ENCODE measurements around the gene FZD8. TPM values are rescaled to one million over a fixed set of nuclear protein-coding genes. Genes with fewer than 3 reads are reported as not detected.

The FZD8 gene
- total RNA-seq, 4 donors from 2014 or later: 12.4 to 21.5 (median 19.9) TPM

DNA sequence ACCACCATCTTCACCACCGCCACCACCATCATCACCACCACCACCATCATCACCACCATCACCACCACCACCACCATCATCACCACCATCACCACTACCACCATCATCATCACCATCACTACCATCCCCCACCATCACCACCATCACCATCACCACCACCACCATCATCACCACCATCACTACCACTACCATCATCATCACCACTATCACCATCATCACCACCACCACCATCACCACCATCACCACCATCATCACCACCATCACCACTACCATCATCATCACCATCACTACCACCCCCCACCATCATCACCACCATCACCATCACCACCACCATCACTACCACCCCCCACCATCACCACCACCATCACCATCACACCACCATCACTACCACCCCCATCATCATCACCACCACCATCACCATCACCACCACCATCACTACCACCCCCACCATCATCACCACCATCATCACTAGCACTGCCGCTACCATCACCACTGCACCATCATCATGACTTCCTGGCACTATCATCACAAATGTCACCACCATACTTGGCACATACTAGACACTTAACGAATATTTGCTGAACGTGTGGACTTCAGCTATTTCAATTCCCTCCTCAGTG is 25.3 kb upstream of the FZD8 start:
- TF ChIP-seq, protein P1, sequence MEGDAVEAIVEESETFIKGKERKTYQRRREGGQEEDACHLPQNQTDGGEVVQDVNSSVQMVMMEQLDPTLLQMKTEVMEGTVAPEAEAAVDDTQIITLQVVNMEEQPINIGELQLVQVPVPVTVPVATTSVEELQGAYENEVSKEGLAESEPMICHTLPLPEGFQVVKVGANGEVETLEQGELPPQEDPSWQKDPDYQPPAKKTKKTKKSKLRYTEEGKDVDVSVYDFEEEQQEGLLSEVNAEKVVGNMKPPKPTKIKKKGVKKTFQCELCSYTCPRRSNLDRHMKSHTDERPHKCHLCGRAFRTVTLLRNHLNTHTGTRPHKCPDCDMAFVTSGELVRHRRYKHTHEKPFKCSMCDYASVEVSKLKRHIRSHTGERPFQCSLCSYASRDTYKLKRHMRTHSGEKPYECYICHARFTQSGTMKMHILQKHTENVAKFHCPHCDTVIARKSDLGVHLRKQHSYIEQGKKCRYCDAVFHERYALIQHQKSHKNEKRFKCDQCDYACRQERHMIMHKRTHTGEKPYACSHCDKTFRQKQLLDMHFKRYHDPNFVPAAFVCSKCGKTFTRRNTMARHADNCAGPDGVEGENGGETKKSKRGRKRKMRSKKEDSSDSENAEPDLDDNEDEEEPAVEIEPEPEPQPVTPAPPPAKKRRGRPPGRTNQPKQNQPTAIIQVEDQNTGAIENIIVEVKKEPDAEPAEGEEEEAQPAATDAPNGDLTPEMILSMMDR (IDR thresholded peaks at IDR 0.05): no peak
- no peak for TF ChIP-seq POLR2A (IDR thresholded peaks at IDR 0.05)
- no peaks in the 10 kb centered on the region for H3K9me3 ChIP-seq
- no peaks in the 10 kb centered on the region for H3K36me3 ChIP-seq
- no peak overlapping the region for H3K4me3 ChIP-seq (replicated peaks in 1 of 3)
- no peak overlapping the region for H3K27ac ChIP-seq
- DNase-seq: no peak
- intact Hi-C loops (cut with DNase I): no loop called here
- H3K27me3 ChIP-seq: no peaks in the 10 kb centered on the region
- whole genome bisulfite sequencing, 2 donors: 81 to 90% methylated on average over 4 of the region's 4 CpGs
- H3K4me1 ChIP-seq: no peaks in the 10 kb centered on the region

DNA sequence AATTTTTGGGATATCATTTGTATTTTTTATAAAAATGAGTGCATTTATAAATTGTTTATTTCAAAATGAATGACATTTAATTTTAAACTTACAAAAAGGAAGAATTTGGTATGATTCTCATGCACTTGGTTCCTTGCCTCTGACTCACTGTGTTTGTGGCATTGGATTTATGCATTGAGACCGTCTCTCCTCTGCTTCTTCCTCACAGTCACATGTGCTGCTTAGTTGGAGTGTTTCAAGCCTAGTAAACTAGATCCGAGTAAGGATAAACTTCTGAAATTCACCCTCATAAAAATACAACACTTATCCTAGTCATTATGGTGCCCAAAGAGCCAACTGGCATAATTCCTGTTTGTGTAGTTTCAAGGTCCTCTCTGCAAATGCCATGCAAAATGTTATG is 19.1 kb upstream of the FZD8 start:
- no peaks in the 10 kb centered on the region for H3K9me3 ChIP-seq
- no peaks in the 10 kb centered on the region for H3K36me3 ChIP-seq
- 81 to 82% methylated on average over 2 of the region's 2 CpGs for WGBS, 2 donors
- intact Hi-C loops (cut with DNase I): no loop called here
- TF ChIP-seq POLR2A (IDR thresholded peaks at IDR 0.05): no peak
- TF ChIP-seq, protein P1 (IDR thresholded peaks at IDR 0.05): no peak
- DNase-seq: no peak
- H3K4me3 ChIP-seq (replicated peaks in 1 of 3): no peak overlapping the region
- H3K27ac ChIP-seq: no peak overlapping the region
- H3K27me3 ChIP-seq: no peaks in the 10 kb centered on the region
- no peaks in the 10 kb centered on the region for H3K4me1 ChIP-seq

DNA sequence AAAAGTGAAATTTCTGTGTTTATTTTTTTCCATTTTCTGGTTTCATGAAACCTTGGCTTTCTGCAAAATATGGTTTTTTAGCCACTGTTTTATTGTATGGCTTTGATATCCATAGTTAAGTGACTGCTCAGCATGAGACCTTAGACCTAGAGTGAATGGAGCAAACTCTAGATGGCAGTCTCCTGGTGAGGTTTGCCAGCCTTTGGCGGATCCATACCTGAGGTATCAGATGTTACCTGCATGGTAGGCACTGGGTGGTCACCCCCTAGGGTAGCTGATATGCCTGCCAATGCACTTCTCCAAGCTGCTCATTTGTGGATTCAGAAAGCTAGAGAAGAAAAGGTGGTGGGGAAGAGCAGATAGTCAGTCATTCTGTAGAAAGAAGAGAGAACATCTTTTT is 17.4 kb upstream of the FZD8 start:
- Histone ChIP-seq H3K4me3 (replicated peaks in 1 of 3) (no peak overlapping the region), H3K36me3 (no peaks in the 10 kb centered on the region), H3K4me1 (no peaks in the 10 kb centered on the region), H3K27ac (no peak overlapping the region), H3K27me3 (no peaks in the 10 kb centered on the region), H3K9me3 (no peaks in the 10 kb centered on the region)
- WGBS, 2 donors: 100% methylated on average over 1 of the region's 1 CpG
- DNase-seq: no peak
- TF ChIP-seq, protein P1 (IDR thresholded peaks at IDR 0.05): no peak
- TF ChIP-seq POLR2A (IDR thresholded peaks at IDR 0.05): no peak
- intact Hi-C loops (cut with DNase I): no loop called here

DNA sequence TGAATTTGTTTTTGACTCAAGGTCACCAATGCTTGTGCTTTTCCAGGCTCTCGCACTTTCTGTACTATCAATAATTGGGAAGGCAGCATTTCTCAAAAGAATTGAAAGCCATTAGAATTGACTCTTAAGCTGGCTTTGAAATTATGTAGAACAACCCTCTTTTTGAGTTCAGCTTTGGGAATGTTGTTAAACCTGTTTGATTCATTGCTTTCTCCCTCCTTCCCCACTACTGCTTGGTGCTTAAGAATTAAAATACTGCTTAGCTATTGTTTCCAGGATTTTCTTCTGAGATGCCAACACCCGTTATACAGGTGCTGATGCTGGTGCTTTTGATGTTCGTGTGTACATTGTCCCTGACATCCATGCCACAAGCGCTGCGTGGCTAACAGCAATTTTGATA is 15.5 kb upstream of the FZD8 start:
- no peaks in the 10 kb centered on the region for H3K9me3 ChIP-seq
- no peak overlapping the region for H3K27ac ChIP-seq
- TF ChIP-seq POLR2A (IDR thresholded peaks at IDR 0.05): no peak
- TF ChIP-seq, protein P1 (IDR thresholded peaks at IDR 0.05): no peak
- H3K36me3 ChIP-seq: no peaks in the 10 kb centered on the region
- H3K27me3 ChIP-seq: no peaks in the 10 kb centered on the region
- DNase-seq: no peak
- intact Hi-C loops (cut with DNase I): no loop called here
- 43 to 57% methylated on average over 5 of the region's 5 CpGs for WGBS, 2 donors
- H3K4me1 ChIP-seq: no peaks in the 10 kb centered on the region
- H3K4me3 ChIP-seq (replicated peaks in 1 of 3): no peak overlapping the region

DNA sequence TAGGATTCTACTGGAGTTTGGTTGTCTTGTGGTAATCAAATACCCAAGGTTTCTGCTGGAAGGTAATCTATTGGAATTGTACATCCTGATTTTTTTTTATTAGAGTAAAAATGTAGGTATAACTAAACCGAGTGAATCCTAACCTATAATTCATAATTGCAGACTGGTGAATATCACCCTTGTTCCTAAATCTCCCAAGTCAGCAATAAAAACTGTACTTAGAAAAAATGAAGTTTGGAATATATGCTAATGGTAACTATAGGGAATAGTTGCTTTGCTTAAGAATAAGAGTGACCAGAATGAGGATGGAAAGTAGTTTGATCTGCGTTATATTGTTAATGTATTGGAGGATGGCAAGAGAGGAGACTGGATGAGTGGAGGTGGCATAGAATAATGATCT is 10.7 kb upstream of the FZD8 start:
- Histone ChIP-seq H3K9me3 (no peaks in the 10 kb centered on the region), H3K36me3 (no peaks in the 10 kb centered on the region), H3K27ac (no peak overlapping the region), H3K4me3 (replicated peaks in 1 of 3) (no peak overlapping the region), H3K4me1 (no peaks in the 10 kb centered on the region), H3K27me3 (no peaks in the 10 kb centered on the region)
- TF ChIP-seq, protein P1 (IDR thresholded peaks at IDR 0.05): no peak
- TF ChIP-seq POLR2A (IDR thresholded peaks at IDR 0.05): no peak
- intact Hi-C loops (cut with DNase I): no loop called here
- no peak for DNase-seq
- 90 to 92% methylated on average over 2 of the region's 2 CpGs for whole genome bisulfite sequencing, 2 donors

Data from thyroid gland (tissue), 4 donors.